ENCODE data around the gene IL6. TPM values are rescaled to one million over a fixed set of nuclear protein-coding genes. Genes with fewer than 3 reads are reported as not detected.

The IL6 gene
- total and polyA plus RNA-seq, 2 donors (not counting 1 experiment from before 2014, with no cell fraction given), result 2.6 to 222 TPM

GRCh38 chr7:22771872-22772228 is 44.9 kb downstream of the IL6 start:
- Mint-ChIP-seq H3K9me3 (ENCODE audit: insufficient read depth) (no peaks in the 10 kb centered on the region), H3K4me1 (peaks cover 1% of the 10 kb centered on the region), H3K4me3 (no peak overlapping the region), H3K27ac (no peak overlapping the region), H3K27me3 (peaks cover 19% of the 10 kb centered on the region)
- Histone ChIP-seq H2AFZ (ENCODE audit: insufficient read depth, low read depth, low read length, poor library complexity, severe bottlenecking) (no peak overlapping the region), H3K4me2 (replicated peaks; ENCODE audit: low read depth, low read length, poor library complexity, severe bottlenecking) (no peak overlapping the region), H4K20me1 (ENCODE audit: control insufficient read depth, insufficient read depth, low read length, poor library complexity, severe bottlenecking) (no peaks in the 10 kb centered on the region), H3K9me3 (ENCODE audit: control extremely low read depth in 1 of 3, control insufficient read depth in 2 of 3, insufficient read depth in 1 of 3, low read length in 2 of 3) (no peaks in the 10 kb centered on the region), H3K4me3 (ENCODE audit: control extremely low read depth in 1 of 5, extremely low read depth in 1 of 5, insufficient read depth in 1 of 5, low read depth in 2 of 5, low read length in 4 of 5) (no peak overlapping the region), H3K79me2 (ENCODE audit: control insufficient read depth, insufficient read depth, low read length) (no peaks in the 10 kb centered on the region), H3K4me1 (ENCODE audit: control insufficient read depth in 2 of 2, insufficient read depth in 2 of 2, low read length in 2 of 2) (no peaks in the 10 kb centered on the region), H3K27ac (ENCODE audit: low read length in 2 of 2) (no peak overlapping the region), H3K9ac (ENCODE audit: low read length) (no peak overlapping the region), H3K36me3 (replicated peaks in 1 of 2; ENCODE audit: control extremely low read depth in 1 of 2, control insufficient read depth in 1 of 2, extremely low read depth in 1 of 2, insufficient read depth in 2 of 2, low read length in 1 of 2) (no peaks in the 10 kb centered on the region), H3K27me3 (replicated peaks in 1 of 4; ENCODE audit: control extremely low read depth in 1 of 4, control insufficient read depth in 3 of 4, insufficient read depth in 4 of 4, low read length in 3 of 4) (peaks cover 0 to 4% (median 0%) of the 10 kb centered on the region in 4 experiments)
- WGBS (ENCODE audit: insufficient coverage), result 95% methylated on average over 4 of the region's 4 CpGs
- no peak for ATAC-seq (ENCODE audit: low read depth)
- DNase-seq, result no peak
- ChIA-PET POLR2A (interaction anchor here (0.7 kb wide), 1 partner anchor 42 kb away, joined by 3 read pairs; no protein-coding TSS in a partner anchor), CTCF (interaction anchor here (1.1 kb wide), 1 partner anchor 10 kb away, joined by 3 read pairs; no protein-coding TSS in a partner anchor)
- intact Hi-C loops (cut with micrococcal nuclease), result no loop called here
- TF ChIP-seq CTCF (IDR thresholded peaks at IDR 0.05) (no peak), EZH2 (IDR thresholded peaks at IDR 0.05; ENCODE audit: borderline replicate concordance, insufficient read depth, low read depth, low read length, poor library complexity, severe bottlenecking) (no peak)

- ChIA-PET CTCF (interaction anchor here (0.7 to 1.1 kb wide), 2 partner anchors 8 to 9 kb away, joined by 3 to 4 read pairs; no protein-coding TSS in a partner anchor), POLR2A (no interaction called here)
- Histone ChIP-seq H3K27ac (ENCODE audit: low read length in 2 of 2) (no peak overlapping the region), H4K20me1 (ENCODE audit: control insufficient read depth, insufficient read depth, low read length, poor library complexity, severe bottlenecking) (no peaks in the 10 kb centered on the region), H3K79me2 (ENCODE audit: control insufficient read depth, insufficient read depth, low read length) (no peaks in the 10 kb centered on the region), H3K9ac (ENCODE audit: low read length) (no peak overlapping the region), H3K9me3 (ENCODE audit: control extremely low read depth in 1 of 3, control insufficient read depth in 2 of 3, insufficient read depth in 1 of 3, low read length in 2 of 3) (no peaks in the 10 kb centered on the region), H3K4me1 (ENCODE audit: control insufficient read depth in 2 of 2, insufficient read depth in 2 of 2, low read length in 2 of 2) (no peaks in the 10 kb centered on the region), H2AFZ (ENCODE audit: insufficient read depth, low read depth, low read length, poor library complexity, severe bottlenecking) (no peak overlapping the region), H3K36me3 (replicated peaks in 1 of 2; ENCODE audit: control extremely low read depth in 1 of 2, control insufficient read depth in 1 of 2, extremely low read depth in 1 of 2, insufficient read depth in 2 of 2, low read length in 1 of 2) (no peaks in the 10 kb centered on the region), H3K4me3 (ENCODE audit: control extremely low read depth in 1 of 5, extremely low read depth in 1 of 5, insufficient read depth in 1 of 5, low read depth in 2 of 5, low read length in 4 of 5) (no peak overlapping the region), H3K4me2 (replicated peaks; ENCODE audit: low read depth, low read length, poor library complexity, severe bottlenecking) (no peak overlapping the region), H3K27me3 (replicated peaks in 1 of 4; ENCODE audit: control extremely low read depth in 1 of 4, control insufficient read depth in 3 of 4, insufficient read depth in 4 of 4, low read length in 3 of 4) (peaks cover 0 to 4% (median 0%) of the 10 kb centered on the region in 4 experiments)
- TF ChIP-seq CTCF (IDR thresholded peaks at IDR 0.05), result no peak
- TF ChIP-seq EZH2 (IDR thresholded peaks at IDR 0.05; ENCODE audit: borderline replicate concordance, insufficient read depth, low read depth, low read length, poor library complexity, severe bottlenecking), result no peak
- ATAC-seq (ENCODE audit: low read depth), result no peak
- Mint-ChIP-seq H3K4me1 (no peaks in the 10 kb centered on the region), H3K27ac (no peak overlapping the region), H3K4me3 (no peak overlapping the region), H3K9me3 (ENCODE audit: insufficient read depth) (no peaks in the 10 kb centered on the region), H3K27me3 (peaks cover 19% of the 10 kb centered on the region)
- intact Hi-C loops (cut with micrococcal nuclease), result no loop called here
- no peak for DNase-seq
- WGBS (ENCODE audit: insufficient coverage), result 67% methylated on average over 1 of the region's 4 CpGs
Measured at GRCh38 chr7:22772885-22773284, 45.9 kb downstream of the IL6 start.

Data from B cell (primary cell).